GM23338 (cell line): Measurements from ENCODE around the gene NCAN. TPM values are rescaled to one million over a fixed set of nuclear protein-coding genes. Genes with fewer than 3 reads are reported as not detected.

Source experiments
- ATAC-seq: fragments of 200-7000 bp; cut with Tn5 transposase; 3 replicates; pipeline ENCODE4 v1.9.1; 2020
- DNase-seq: peaks from one replicate; pipeline ENCODE4 v3.0.0-alpha.2; 2015; ENCODE audit warnings: low spot score
- H2AFZ ChIP-seq: fragments of 200-600 bp; sonication (generic); 2 replicates; pipeline ENCODE4 v1.8.0; 2016; ENCODE audit warnings: antibody characterized with exemption, mild to moderate bottlenecking, moderate library complexity
- H3F3A ChIP-seq: fragments of 200-600 bp; sonication (generic); replicated peaks from 2 replicates; pipeline ENCODE4 v1.8.0; 2017; ENCODE audit warnings: antibody characterized with exemption, mixed run types, low read depth
- H3K27ac ChIP-seq: fragments of 200-600 bp; sonication (generic); 2 replicates; pipeline ENCODE4 v1.6.1; 2016; ENCODE audit warnings: low read depth
- H3K27me3 ChIP-seq: fragments of 200-600 bp; sonication (generic); 2 replicates; pipeline ENCODE4 v1.8.0; 2016; ENCODE audit warnings: mild to moderate bottlenecking, mixed run types, moderate library complexity; ENCODE audit not compliant: insufficient read depth
- H3K36me3 ChIP-seq: fragments of 200-600 bp; sonication (generic); 2 replicates; pipeline ENCODE4 v1.8.0; 2016; ENCODE audit warnings: mild to moderate bottlenecking; ENCODE audit not compliant: insufficient read depth
- H3K4me1 ChIP-seq: fragments of 200-600 bp; sonication (generic); 2 replicates; pipeline ENCODE4 v1.8.0; 2016; ENCODE audit warnings: mild to moderate bottlenecking, moderate library complexity; ENCODE audit not compliant: insufficient read depth
- H3K4me2 ChIP-seq: fragments of 200-600 bp; sonication (generic); 2 replicates; pipeline ENCODE4 v1.7.1; 2017; ENCODE audit warnings: mixed run types
- H3K4me3 ChIP-seq: fragments of 200-600 bp; sonication (generic); 2 replicates; pipeline ENCODE4 v1.6.1; 2016; ENCODE audit warnings: mixed run types
- H3K79me2 ChIP-seq: fragments of 200-600 bp; sonication (generic); replicated peaks from 2 replicates; pipeline ENCODE4 v1.8.0; 2017; ENCODE audit warnings: mild to moderate bottlenecking; ENCODE audit not compliant: insufficient read depth
- H3K9me2 ChIP-seq: fragments of 200-600 bp; sonication (generic); 2 replicates; pipeline ENCODE4 v1.8.0; 2017; ENCODE audit not compliant: insufficient read depth
- H4K20me1 ChIP-seq: fragments of 200-600 bp; sonication (generic); replicated peaks from 2 replicates; pipeline ENCODE4 v1.8.0; 2017; ENCODE audit warnings: mild to moderate bottlenecking; ENCODE audit not compliant: insufficient read depth
- H3K27ac Mint-ChIP-seq: 2 replicates; pipeline ENCODE4 v1.8.0; 2020; ENCODE audit warnings: inconsistent platforms, mild to moderate bottlenecking, moderate library complexity, mixed read lengths
- H3K27me3 Mint-ChIP-seq: 3 replicates; pipeline ENCODE4 v1.8.0; 2022; ENCODE audit warnings: low read depth, mild to moderate bottlenecking, moderate library complexity, mixed read lengths, inconsistent platforms; ENCODE audit not compliant: insufficient read depth, poor library complexity
- H3K36me3 Mint-ChIP-seq: 3 replicates; pipeline ENCODE4 v1.8.0; 2021; ENCODE audit warnings: low read depth, mild to moderate bottlenecking, inconsistent platforms, moderate library complexity, mixed read lengths
- H3K4me1 Mint-ChIP-seq: 3 replicates; pipeline ENCODE4 v1.8.0; 2020; ENCODE audit warnings: mild to moderate bottlenecking, inconsistent platforms, mixed read lengths
- H3K4me3 Mint-ChIP-seq: 3 replicates; pipeline ENCODE4 v1.8.0; 2021; ENCODE audit warnings: moderate library complexity, mild to moderate bottlenecking, inconsistent platforms, mixed read lengths
- H3K9me3 Mint-ChIP-seq: 3 replicates; pipeline ENCODE4 v1.8.0; 2020; ENCODE audit warnings: moderate library complexity, mild to moderate bottlenecking, inconsistent platforms, mixed read lengths
- EZH2 ChIP-seq: fragments of 200-600 bp; sonication (generic); IDR thresholded peaks from one replicate; pipeline ENCODE4 v1.8.0; 2017; ENCODE audit warnings: antibody characterized with exemption, mild to moderate bottlenecking, low read depth; ENCODE audit not compliant: unreplicated experiment
- ZNF331 ChIP-seq: fragments of 250-450 bp; sonication (Bioruptor Pico); IDR thresholded peaks from 2 replicates; pipeline ENCODE4 v1.5.0; 2020; ENCODE audit warnings: low read depth, mild to moderate bottlenecking, moderate library complexity
- ZNF462 ChIP-seq: fragments of 250-450 bp; sonication (Bioruptor Pico); IDR thresholded peaks from 2 replicates; pipeline ENCODE4 v1.5.0; 2020; ENCODE audit warnings: mild to moderate bottlenecking, moderate library complexity
- polyA plus RNA-seq: library from polyadenylated mRNA; unstranded; fragments of >200 nt; fragmentation: Nextera tagmentation; extraction: Ambion mirVana; gene quantifications from 2 replicates; pipeline ENCODE4 v1.2.1, GENCODE V29; 2016
- total RNA-seq: library from RNA; depleted of rRNA; stranded (reverse); fragments of >200 nt; shearing (Covaris generic); gene quantifications from 2 replicates; pipeline ENCODE4 v1.2.3, GENCODE V29; 2014

The NCAN gene
- total and polyA plus RNA-seq, 2 experiments from 2014 or later: 1.8 to 9.4 TPM

- peaks cover 16% of the 10 kb centered on the region for H3K4me1 ChIP-seq
- TF ChIP-seq ZNF462 (no peak), EZH2 (no peak), ZNF331 (CRISPR knock-in tag) (no peak)
- no peak overlapping the region for H2AFZ ChIP-seq
- H3F3A ChIP-seq: peaks cover 12% of the 10 kb centered on the region; the same call in 1 of the 2 replicates
- DNase-seq (no peak), ATAC-seq (no peak)
- H3K36me3 ChIP-seq: no peaks in the 10 kb centered on the region
- Mint-ChIP-seq H3K36me3 (no peaks in the 10 kb centered on the region; the same call in 2 of the 3 replicates), H3K4me3 (peak overlapping the region; percentile 72), H3K4me1 (peaks cover 31% of the 10 kb centered on the region), H3K27me3 (peaks cover 41% of the 10 kb centered on the region), H3K9me3 (no peaks in the 10 kb centered on the region), H3K27ac (no peak overlapping the region)
- H3K79me2 ChIP-seq: no peaks in the 10 kb centered on the region
- H3K4me2 ChIP-seq: peak overlapping the region; percentile 79
- no peaks in the 10 kb centered on the region for H3K9me2 ChIP-seq
- no peak overlapping the region for H3K27ac ChIP-seq
- no peaks in the 10 kb centered on the region for H4K20me1 ChIP-seq
- peaks cover 28% of the 10 kb centered on the region for H3K27me3 ChIP-seq
- H3K4me3 ChIP-seq: peak overlapping the region; percentile 64
These were observed 42.3 kb upstream of the NCAN start for GRCh38 chr19:19169236-19170052.
